Ishikawa (cell line): ENCODE results near the gene PTPRN2.

Experiments used
- CEBPB ChIP-seq: IDR thresholded peaks from 2 replicates; pipeline ENCODE4 v1.6.1; 2012
- CREB1 ChIP-seq: IDR thresholded peaks from 2 replicates; pipeline ENCODE4 v1.6.1; 2012; ENCODE audit warnings: low read depth
- EGR1 ChIP-seq: IDR thresholded peaks from 2 replicates; pipeline ENCODE4 v1.6.1; 2012
- EP300 ChIP-seq: IDR thresholded peaks from 2 replicates; pipeline ENCODE4 v1.6.1; 2012; ENCODE audit warnings: borderline replicate concordance
- FOXM1 ChIP-seq: IDR thresholded peaks from 2 replicates; pipeline ENCODE4 v1.6.1; 2012; ENCODE audit warnings: low read depth, borderline replicate concordance
- MAX ChIP-seq: IDR thresholded peaks from 2 replicates; pipeline ENCODE4 v1.6.1; 2012
- NFIC ChIP-seq: IDR thresholded peaks from 2 replicates; pipeline ENCODE4 v1.6.1; 2012
- RAD21 ChIP-seq: IDR thresholded peaks from 2 replicates; pipeline ENCODE4 v1.6.1; 2012; ENCODE audit warnings: low read depth
- REST ChIP-seq: IDR thresholded peaks from 2 replicates; pipeline ENCODE4 v1.6.1; 2012; ENCODE audit warnings: low read depth, mild to moderate bottlenecking
- TAF1 ChIP-seq: IDR thresholded peaks from 2 replicates; pipeline ENCODE4 v1.6.1; 2012; ENCODE audit warnings: low read depth, mild to moderate bottlenecking
- TCF12 ChIP-seq: IDR thresholded peaks from 2 replicates; pipeline ENCODE4 v1.6.1; 2012; ENCODE audit warnings: low read depth
- TEAD4 ChIP-seq: IDR thresholded peaks from 2 replicates; pipeline ENCODE4 v1.6.1; 2012
- USF1 ChIP-seq: IDR thresholded peaks from 2 replicates; pipeline ENCODE4 v1.6.1; 2012
- YY1 ChIP-seq: IDR thresholded peaks from 2 replicates; pipeline ENCODE4 v1.6.1; 2012; ENCODE audit warnings: low read depth
- ZBTB7A ChIP-seq: IDR thresholded peaks from 2 replicates; pipeline ENCODE4 v1.6.1; 2012; ENCODE audit warnings: low read depth

Gene PTPRN2

GRCh38 chr7:158544708-158545107 is 42.9 kb downstream of the PTPRN2 start:
- TF ChIP-seq TEAD4 = no peak
- no peak for TF ChIP-seq USF1
- TF ChIP-seq TCF12 = no peak
- TF ChIP-seq FOXM1 = no peak
- TF ChIP-seq EGR1 = no peak
- no peak for TF ChIP-seq RAD21
- TF ChIP-seq CEBPB = no peak
- TF ChIP-seq TAF1 = no peak
- TF ChIP-seq ZBTB7A = no peak

GRCh38 chr7:158543840-158544239 is 43.8 kb downstream of the PTPRN2 start:
- TF ChIP-seq TCF12 = no peak
- TF ChIP-seq YY1 = no peak
- no peak for TF ChIP-seq RAD21
- TF ChIP-seq REST = no peak
- no peak for TF ChIP-seq EGR1
- no peak for TF ChIP-seq NFIC
- no peak for TF ChIP-seq MAX
- TF ChIP-seq ZBTB7A = no peak
- no peak for TF ChIP-seq TAF1
- TF ChIP-seq CEBPB = no peak
- no peak for TF ChIP-seq CREB1
- no peak for TF ChIP-seq FOXM1
- no peak for TF ChIP-seq EP300
- TF ChIP-seq USF1 = no peak
- no peak for TF ChIP-seq TEAD4

- TF ChIP-seq EP300 = no peak
- TF ChIP-seq TAF1 = no peak
- no peak for TF ChIP-seq FOXM1
- no peak for TF ChIP-seq CEBPB
- TF ChIP-seq TCF12 = no peak
- TF ChIP-seq TEAD4 = no peak
- no peak for TF ChIP-seq ZBTB7A
- no peak for TF ChIP-seq REST
- no peak for TF ChIP-seq RAD21
- no peak for TF ChIP-seq MAX
- no peak for TF ChIP-seq YY1
- no peak for TF ChIP-seq NFIC
- no peak for TF ChIP-seq USF1
- TF ChIP-seq EGR1 = no peak
- no peak for TF ChIP-seq CREB1
Observed at GRCh38 chr7:158542651-158543566, 44.7 kb downstream of the PTPRN2 start.

GRCh38 chr7:158541346-158542010 is 46.1 kb downstream of the PTPRN2 start:
- no peak for TF ChIP-seq REST
- no peak for TF ChIP-seq EP300
- no peak for TF ChIP-seq ZBTB7A
- no peak for TF ChIP-seq CREB1
- no peak for TF ChIP-seq YY1
- no peak for TF ChIP-seq TEAD4
- no peak for TF ChIP-seq EGR1
- no peak for TF ChIP-seq MAX
- TF ChIP-seq CEBPB = no peak
- no peak for TF ChIP-seq NFIC
- TF ChIP-seq USF1 = no peak
- TF ChIP-seq RAD21 = no peak
- TF ChIP-seq TAF1 = no peak
- no peak for TF ChIP-seq TCF12
- no peak for TF ChIP-seq FOXM1
